Fibroblast of lung (primary cell): ENCODE data around the gene MAPK8IP1. TPM values are rescaled to one million over a fixed set of nuclear protein-coding genes. Genes with fewer than 3 reads are reported as not detected.

ENCODE experiments used
- DNase-seq, 2 donors: peaks; one replicate each; pipeline versions ENCODE4 v3.0.0 to v3.0.0-alpha.2; 2010; ENCODE audit warnings: low read depth in 2 of 2
- H2AFZ ChIP-seq: 2 replicates; pipeline ENCODE4 v1.5.1; 2012; ENCODE audit warnings: low read length, control low read depth, inconsistent platforms
- H3K27ac ChIP-seq: 2 replicates; pipeline ENCODE4 v1.5.1; 2011; ENCODE audit warnings: low read length, control low read depth; ENCODE audit not compliant: insufficient read depth
- H3K27me3 ChIP-seq: 2 replicates; pipeline ENCODE4 v1.5.1; 2011; ENCODE audit warnings: mild to moderate bottlenecking, low read length; ENCODE audit not compliant: control insufficient read depth, insufficient read depth
- H3K36me3 ChIP-seq: 2 replicates; pipeline ENCODE4 v1.5.1; 2011; ENCODE audit warnings: low read length; ENCODE audit not compliant: control insufficient read depth, insufficient read depth
- H3K4me1 ChIP-seq: 2 replicates; pipeline ENCODE4 v1.5.1; 2011; ENCODE audit warnings: low read length; ENCODE audit not compliant: control insufficient read depth, insufficient read depth; ENCODE audit errors: extremely low read depth
- H3K4me2 ChIP-seq: 2 replicates; pipeline ENCODE4 v1.5.1; 2011; ENCODE audit warnings: low read length, control low read depth; ENCODE audit not compliant: insufficient read depth; ENCODE audit errors: extremely low read depth
- H3K4me3 ChIP-seq, 4 experiments: fragments of 200-600 bp in 1 of 4; sonication (generic) in 1 of 4; replicated peaks in 1 of 4; 2 replicates each; pipeline ENCODE4 v1.5.1; 2011 to 2016; ENCODE audit warnings: low read length in 4 of 4, low read depth in 3 of 4, mild to moderate bottlenecking in 3 of 4, control low read depth in 2 of 4, inconsistent platforms in 1 of 4, mixed read lengths in 1 of 4; ENCODE audit not compliant: insufficient read depth in 1 of 4; ENCODE audit errors: control extremely low read depth in 1 of 4
- H3K79me2 ChIP-seq: 2 replicates; pipeline ENCODE4 v1.5.1; 2012; ENCODE audit warnings: mild to moderate bottlenecking, low read length, inconsistent platforms; ENCODE audit not compliant: control insufficient read depth, insufficient read depth
- H3K9ac ChIP-seq: 2 replicates; pipeline ENCODE4 v1.5.1; 2011; ENCODE audit warnings: mild to moderate bottlenecking, low read length, control low read depth; ENCODE audit not compliant: insufficient read depth
- H3K9me3 ChIP-seq: 2 replicates; pipeline ENCODE4 v1.5.1; 2012; ENCODE audit warnings: low read depth, low read length; ENCODE audit not compliant: control insufficient read depth, insufficient read depth
- H4K20me1 ChIP-seq: 2 replicates; pipeline ENCODE4 v1.5.1; 2011; ENCODE audit warnings: low read length; ENCODE audit not compliant: control insufficient read depth, insufficient read depth; ENCODE audit errors: extremely low read depth
- EZH2 ChIP-seq: IDR thresholded peaks from 2 replicates; pipeline ENCODE4 v1.5.1; 2012; ENCODE audit warnings: low read length, control low read depth, mild to moderate bottlenecking; ENCODE audit errors: missing control alignments
- polyA plus RNA-seq, 2 donors: library from polyadenylated mRNA; depleted of rRNA in 1 of 2; stranded (reverse) in 1 of 2; unstranded in 1 of 2; fragments of >200 nt; gene quantifications; 2 replicates each; pipeline ENCODE4 v1.2.1, GENCODE V29; 2011 to 2012; ENCODE audit warnings: missing spikeins in 1 of 2
- total RNA-seq: library from RNA; depleted of rRNA; stranded (reverse); fragments of >200 nt; gene quantifications from 2 replicates; pipeline ENCODE4 v1.2.1, GENCODE V29; 2014
- TF ChIP-seq, protein P1 (sequence below), 2 donors: IDR thresholded peaks in 1 of 2; conservative IDR thresholded peaks in 1 of 2; 1 replicate in 1 of 2; 2 replicates in 1 of 2; pipeline ENCODE4 v1.5.1; 2011 to 2012; ENCODE audit warnings: low read length in 2 of 2, control low read depth in 1 of 2, inconsistent platforms in 1 of 2, low read depth in 1 of 2, mild to moderate bottlenecking in 1 of 2

MAPK8IP1 gene
- total and polyA plus RNA-seq, 2 donors (not counting 1 experiment from before 2014, with no cell fraction given): 3.8 to 6.6 TPM

- no peaks in the 10 kb centered on the region for H3K9me3 ChIP-seq
- H4K20me1 ChIP-seq: no peaks in the 10 kb centered on the region
- TF ChIP-seq EZH2: no peak
- TF ChIP-seq, protein P1, sequence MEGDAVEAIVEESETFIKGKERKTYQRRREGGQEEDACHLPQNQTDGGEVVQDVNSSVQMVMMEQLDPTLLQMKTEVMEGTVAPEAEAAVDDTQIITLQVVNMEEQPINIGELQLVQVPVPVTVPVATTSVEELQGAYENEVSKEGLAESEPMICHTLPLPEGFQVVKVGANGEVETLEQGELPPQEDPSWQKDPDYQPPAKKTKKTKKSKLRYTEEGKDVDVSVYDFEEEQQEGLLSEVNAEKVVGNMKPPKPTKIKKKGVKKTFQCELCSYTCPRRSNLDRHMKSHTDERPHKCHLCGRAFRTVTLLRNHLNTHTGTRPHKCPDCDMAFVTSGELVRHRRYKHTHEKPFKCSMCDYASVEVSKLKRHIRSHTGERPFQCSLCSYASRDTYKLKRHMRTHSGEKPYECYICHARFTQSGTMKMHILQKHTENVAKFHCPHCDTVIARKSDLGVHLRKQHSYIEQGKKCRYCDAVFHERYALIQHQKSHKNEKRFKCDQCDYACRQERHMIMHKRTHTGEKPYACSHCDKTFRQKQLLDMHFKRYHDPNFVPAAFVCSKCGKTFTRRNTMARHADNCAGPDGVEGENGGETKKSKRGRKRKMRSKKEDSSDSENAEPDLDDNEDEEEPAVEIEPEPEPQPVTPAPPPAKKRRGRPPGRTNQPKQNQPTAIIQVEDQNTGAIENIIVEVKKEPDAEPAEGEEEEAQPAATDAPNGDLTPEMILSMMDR (conservative IDR thresholded peaks at IDR 0.05 in 1 of 2, IDR thresholded peaks at IDR 0.05 in 1 of 2; ENCODE audit: low read depth in 1 of 2, low read length in 2 of 2): no peak
- H3K27ac ChIP-seq: no peak overlapping the region
- H3K36me3 ChIP-seq: peaks cover 4% of the 10 kb centered on the region
- no peaks in the 10 kb centered on the region for H3K79me2 ChIP-seq
- no peaks in the 10 kb centered on the region for H3K4me1 ChIP-seq
- no peak overlapping the region for H3K4me2 ChIP-seq
- H3K27me3 ChIP-seq: no peaks in the 10 kb centered on the region
- DNase-seq: no peak
- H3K4me3 ChIP-seq: no peak overlapping the region
- no peak overlapping the region for H2AFZ ChIP-seq
- no peak overlapping the region for H3K9ac ChIP-seq
Measured at GRCh38 chr11:45947885-45948284, 62.4 kb downstream of the MAPK8IP1 start.

DNA sequence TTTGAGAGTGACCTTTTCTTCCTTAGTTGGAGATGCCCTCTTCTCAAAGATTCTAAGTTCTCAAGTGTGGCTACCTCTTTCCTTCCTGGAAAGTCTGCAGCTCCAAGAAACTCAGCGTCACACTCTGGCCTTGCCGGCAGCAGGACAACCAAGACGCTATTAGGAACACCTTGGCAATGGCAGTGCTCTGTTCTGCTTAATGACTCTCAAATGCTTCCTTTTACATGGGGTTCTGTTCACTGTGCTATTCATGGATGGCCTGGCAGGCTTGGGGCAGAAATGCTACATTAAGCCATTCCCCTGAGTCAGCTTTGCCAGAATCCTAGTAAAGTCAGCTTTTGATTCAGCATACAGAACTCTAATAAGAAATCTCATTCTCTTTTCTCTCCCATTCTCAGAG, 62.9 kb downstream of the MAPK8IP1 start:
- no peaks in the 10 kb centered on the region for H4K20me1 ChIP-seq
- no peak overlapping the region for H3K27ac ChIP-seq
- H3K9ac ChIP-seq: no peak overlapping the region
- H2AFZ ChIP-seq: no peak overlapping the region
- H3K4me2 ChIP-seq: no peak overlapping the region
- no peak overlapping the region for H3K4me3 ChIP-seq
- TF ChIP-seq EZH2: no peak
- TF ChIP-seq, protein P1 (conservative IDR thresholded peaks at IDR 0.05 in 1 of 2, IDR thresholded peaks at IDR 0.05 in 1 of 2; ENCODE audit: low read depth in 1 of 2, low read length in 2 of 2): no peak
- no peaks in the 10 kb centered on the region for H3K27me3 ChIP-seq
- H3K4me1 ChIP-seq: no peaks in the 10 kb centered on the region
- no peaks in the 10 kb centered on the region for H3K79me2 ChIP-seq
- no peak for DNase-seq
- no peaks in the 10 kb centered on the region for H3K9me3 ChIP-seq
- peaks cover 4% of the 10 kb centered on the region for H3K36me3 ChIP-seq

- H3K4me3 ChIP-seq: no peak overlapping the region
- H3K9ac ChIP-seq: no peak overlapping the region
- H3K4me2 ChIP-seq: no peak overlapping the region
- H3K27me3 ChIP-seq: no peaks in the 10 kb centered on the region
- peaks cover 4% of the 10 kb centered on the region for H3K36me3 ChIP-seq
- H3K79me2 ChIP-seq: no peaks in the 10 kb centered on the region
- no peaks in the 10 kb centered on the region for H4K20me1 ChIP-seq
- no peaks in the 10 kb centered on the region for H3K9me3 ChIP-seq
- no peaks in the 10 kb centered on the region for H3K4me1 ChIP-seq
- no peak for TF ChIP-seq EZH2
- TF ChIP-seq, protein P1 (conservative IDR thresholded peaks at IDR 0.05 in 1 of 2, IDR thresholded peaks at IDR 0.05 in 1 of 2; ENCODE audit: low read depth in 1 of 2, low read length in 2 of 2): no peak
- H3K27ac ChIP-seq: no peak overlapping the region
- H2AFZ ChIP-seq: no peak overlapping the region
- DNase-seq: peak in 1 of 2 donors; percentile 35
Measured at GRCh38 chr11:45949992-45950407, 64.5 kb downstream of the MAPK8IP1 start.

Other genes with a start within 250 kb of the MAPK8IP1 start
- gene CHST1, start 220.0 kb upstream of the MAPK8IP1 start, total RNA-seq: under 0.01 and 0.26 TPM in 2 replicates
- gene CHST1, start 220.0 kb upstream of the MAPK8IP1 start, polyA plus RNA-seq: 0.11 and 0.17 TPM in 2 replicates
- gene SLC35C1, start 80.5 kb upstream of the MAPK8IP1 start, total RNA-seq: 10.4 and 11.8 TPM in 2 replicates
- gene SLC35C1, start 80.5 kb upstream of the MAPK8IP1 start, polyA plus RNA-seq: 6.7 and 6.9 TPM in 2 replicates
- gene CRY2, start 38.2 kb upstream of the MAPK8IP1 start, total RNA-seq: 17.5 and 21.5 TPM in 2 replicates
- gene CRY2, start 38.2 kb upstream of the MAPK8IP1 start, polyA plus RNA-seq: 8.3 and 8.4 TPM in 2 replicates
- gene FREY1, start 21.6 kb downstream of the MAPK8IP1 start, total RNA-seq: 0.77 and 0.83 TPM in 2 replicates
- gene FREY1, start 21.6 kb downstream of the MAPK8IP1 start, polyA plus RNA-seq: 0.11 TPM in 1 of 2 replicates, not detected in the other
- 31.8 and 44.4 TPM in 2 replicates for gene PEX16, start 32.2 kb downstream of the MAPK8IP1 start, total RNA-seq
- gene PEX16, start 32.2 kb downstream of the MAPK8IP1 start, polyA plus RNA-seq: 11.0 and 13.8 TPM in 2 replicates
- not detected in 2 replicates for gene LARGE2, start 37.0 kb downstream of the MAPK8IP1 start, total RNA-seq
- not detected in 2 replicates for gene LARGE2, start 37.0 kb downstream of the MAPK8IP1 start, polyA plus RNA-seq
- 13.6 and 21.0 TPM in 2 replicates for gene PHF21A, start 235.8 kb downstream of the MAPK8IP1 start, total RNA-seq
- gene PHF21A, start 235.8 kb downstream of the MAPK8IP1 start, polyA plus RNA-seq: 17.0 and 18.5 TPM in 2 replicates